SK-N-MC (cell line): ENCODE data around the gene NKAIN2.
"Not testable (repeated sequence)": the region's sequence is repeated elsewhere in the genome, so short reads cannot be mapped to it uniquely, and the experiment has no call there.

Source experiments
- DNase-seq: peaks from one replicate; pipeline ENCODE4 v3.0.0-alpha.2; 2011; ENCODE audit warnings: low read depth, low spot score
- H3K27ac ChIP-seq: fragments of 200-600 bp; sonication (generic); 2 replicates; pipeline ENCODE4 v1.5.1; 2016; ENCODE audit warnings: mixed run types
- H3K36me3 ChIP-seq: fragments of 200-600 bp; sonication (generic); 2 replicates; pipeline ENCODE4 v1.6.1; 2017; ENCODE audit warnings: antibody characterized with exemption, low read length, mixed read lengths; ENCODE audit not compliant: insufficient read depth
- H3K4me3 ChIP-seq: fragments of 200-600 bp; sonication (generic); 2 replicates; pipeline ENCODE4 v1.5.1; 2016
- H3K9ac ChIP-seq: fragments of 200-600 bp; sonication (generic); 2 replicates; pipeline ENCODE4 v1.8.0; 2017; ENCODE audit warnings: mixed run types, mixed read lengths; ENCODE audit not compliant: insufficient read length
- H3K9me3 ChIP-seq: fragments of 200-600 bp; sonication (generic); 2 replicates; pipeline ENCODE4 v1.6.1; 2017; ENCODE audit warnings: low read depth, mild to moderate bottlenecking, antibody characterized with exemption, low read length, moderate library complexity, mixed read lengths
- EZH2 ChIP-seq: fragments of 200-600 bp; sonication (generic); IDR thresholded peaks from one replicate; pipeline ENCODE4 v1.6.1; 2017; ENCODE audit warnings: antibody characterized with exemption
- FOXP2 ChIP-seq: optimal IDR thresholded peaks from 2 replicates; pipeline ENCODE3; 2011; ENCODE audit warnings: mild to moderate bottlenecking, moderate library complexity; ENCODE audit not compliant: insufficient read depth; ENCODE audit errors: extremely low read length, control extremely low read depth
- POLR2AphosphoS5 ChIP-seq: IDR thresholded peaks from 2 replicates; pipeline ENCODE4 v1.6.1; 2012; ENCODE audit warnings: mild to moderate bottlenecking, low read depth, low read length, borderline replicate concordance

The NKAIN2 gene

GRCh38 chr6:124371974-124372475, 568.4 kb downstream of the NKAIN2 start:
- no peaks in the 10 kb centered on the region for H3K9me3 ChIP-seq
- no peaks in the 10 kb centered on the region for H3K36me3 ChIP-seq
- H3K4me3 ChIP-seq = peak overlapping the region; percentile 22
- DNase-seq = no peak
- H3K27ac ChIP-seq = peak overlapping the region; percentile 11
- TF ChIP-seq FOXP2 = no peak
- TF ChIP-seq POLR2AphosphoS5 = no peak
- TF ChIP-seq EZH2 = no peak
- peak overlapping the region; percentile 16 for H3K9ac ChIP-seq

- no peak overlapping the region for H3K9ac ChIP-seq
- H3K27ac ChIP-seq = peak overlapping the region; percentile 9; the same call in 1 of the 2 replicates
- TF ChIP-seq EZH2 = no peak
- peak; percentile 42; the same call in 1 of the 2 replicates for TF ChIP-seq POLR2AphosphoS5
- TF ChIP-seq FOXP2 = no peak
- peak overlapping the region; percentile 28 for H3K4me3 ChIP-seq
- no peaks in the 10 kb centered on the region for H3K36me3 ChIP-seq
- H3K9me3 ChIP-seq = no peaks in the 10 kb centered on the region
- DNase-seq = peak; percentile 95
These were observed 569.7 kb downstream of the NKAIN2 start for GRCh38 chr6:124373386-124373785.

- H3K9ac ChIP-seq = no peak overlapping the region
- no peaks in the 10 kb centered on the region for H3K9me3 ChIP-seq
- H3K4me3 ChIP-seq = no peak overlapping the region
- no peak for DNase-seq
- no peak for TF ChIP-seq FOXP2
- TF ChIP-seq EZH2 = no peak
- no peak for TF ChIP-seq POLR2AphosphoS5
- H3K27ac ChIP-seq = no peak overlapping the region
- H3K36me3 ChIP-seq = no peaks in the 10 kb centered on the region
These were observed 585.5 kb downstream of the NKAIN2 start for GRCh38 chr6:124389127-124389526.

- no peak for TF ChIP-seq POLR2AphosphoS5
- TF ChIP-seq FOXP2 = no peak
- no peak for TF ChIP-seq EZH2
- no peaks in the 10 kb centered on the region for H3K36me3 ChIP-seq
- no peak for DNase-seq
- no peak overlapping the region for H3K9ac ChIP-seq
- H3K9me3 ChIP-seq = no peaks in the 10 kb centered on the region
- H3K27ac ChIP-seq = no peak overlapping the region
- H3K4me3 ChIP-seq = no peak overlapping the region
These were observed 589.9 kb downstream of the NKAIN2 start for GRCh38 chr6:124393536-124393935.

DNA sequence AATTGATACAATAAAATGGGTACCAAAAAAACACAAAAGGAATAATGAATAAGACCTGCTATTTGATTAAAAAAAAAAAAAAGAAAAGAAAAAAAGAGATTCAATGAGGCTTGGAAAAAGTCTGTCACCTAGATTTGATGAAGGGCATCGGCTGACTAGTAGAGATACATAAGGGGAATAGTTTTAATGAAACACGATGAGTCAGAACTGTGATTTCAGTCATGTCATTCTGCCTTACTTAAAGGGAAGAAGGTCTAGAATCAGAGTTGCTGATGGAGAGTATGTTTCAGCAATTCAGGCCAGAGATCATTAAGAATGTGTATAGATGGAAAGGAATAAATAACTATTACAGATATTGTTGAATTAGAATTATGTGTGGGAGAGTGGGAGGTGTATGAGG, 592.7 kb downstream of the NKAIN2 start:
- H3K36me3 ChIP-seq = no peaks in the 10 kb centered on the region
- no peak overlapping the region for H3K4me3 ChIP-seq
- no peak for DNase-seq
- TF ChIP-seq EZH2 (no peak), FOXP2 (no peak), POLR2AphosphoS5 (no peak)
- H3K27ac ChIP-seq = no peak overlapping the region
- no peak overlapping the region for H3K9ac ChIP-seq
- no peaks in the 10 kb centered on the region for H3K9me3 ChIP-seq

DNA sequence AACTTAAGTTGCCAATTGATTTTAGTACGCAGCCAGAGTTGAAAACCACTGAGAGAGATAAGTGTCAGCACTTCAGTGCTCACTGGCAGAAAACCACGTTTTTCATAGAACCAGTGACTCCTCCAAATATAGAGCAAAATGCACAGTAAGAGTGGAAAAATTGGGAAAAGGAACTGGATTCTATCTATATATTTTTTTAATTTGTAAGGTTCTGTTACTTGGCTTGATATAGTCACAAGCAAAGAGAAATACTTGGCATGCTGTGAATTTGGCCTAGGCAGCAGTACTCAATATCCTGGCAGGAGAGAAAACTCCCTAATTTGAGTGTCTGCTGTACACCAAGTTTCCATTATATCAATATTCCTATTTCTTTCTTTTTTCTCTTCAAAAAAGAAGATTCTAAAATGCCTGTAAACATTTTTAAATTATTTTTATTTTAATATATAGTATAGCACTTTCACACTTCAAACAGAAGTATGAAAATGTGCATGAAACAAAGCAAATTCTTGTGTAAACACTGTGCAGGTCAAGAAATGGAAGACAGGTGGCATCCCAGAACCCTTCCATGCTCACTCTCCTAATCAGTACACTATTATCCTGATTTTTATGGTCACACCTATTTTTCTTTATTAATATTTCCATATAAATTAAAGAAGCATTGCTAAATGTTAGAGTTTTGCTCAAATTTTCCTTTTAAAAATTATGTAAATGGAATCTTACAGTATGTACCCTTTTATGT, 596.8 kb downstream of the NKAIN2 start:
- DNase-seq = no peak
- Histone ChIP-seq H3K4me3 (no peak overlapping the region), H3K9me3 (no peaks in the 10 kb centered on the region), H3K9ac (no peak overlapping the region), H3K27ac (no peak overlapping the region), H3K36me3 (no peaks in the 10 kb centered on the region)
- no peak for TF ChIP-seq EZH2
- TF ChIP-seq FOXP2 = no peak
- no peak for TF ChIP-seq POLR2AphosphoS5

DNA sequence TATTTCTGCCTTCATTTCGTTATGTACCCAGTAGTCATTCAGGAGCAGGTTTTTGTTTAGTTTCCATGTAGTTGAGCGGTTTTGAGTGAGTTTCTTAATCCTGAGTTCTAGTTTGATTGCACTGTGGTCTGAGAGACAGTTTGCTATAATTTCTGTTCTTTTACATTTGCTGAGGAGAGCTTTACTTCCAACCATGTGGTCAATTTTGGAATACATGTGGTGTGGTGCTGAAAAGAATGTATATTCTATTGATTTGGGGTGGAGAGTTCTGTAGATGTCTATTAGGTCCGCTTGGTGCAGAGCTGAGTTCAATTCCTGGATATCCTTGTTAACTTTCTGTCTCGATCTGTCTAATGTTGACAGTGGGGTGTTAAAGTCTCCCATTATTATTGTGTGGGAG, 606.8 kb downstream of the NKAIN2 start:
- H3K9me3 ChIP-seq, H3K9ac ChIP-seq, H3K27ac ChIP-seq, DNase-seq, H3K4me3 ChIP-seq, H3K36me3 ChIP-seq: not testable (repeated sequence)

GRCh38 chr6:124412657-124413056, 609.0 kb downstream of the NKAIN2 start:
- H3K9me3 ChIP-seq, H3K36me3 ChIP-seq, DNase-seq, H3K27ac ChIP-seq, H3K9ac ChIP-seq, H3K4me3 ChIP-seq: not testable (repeated sequence)

DNA sequence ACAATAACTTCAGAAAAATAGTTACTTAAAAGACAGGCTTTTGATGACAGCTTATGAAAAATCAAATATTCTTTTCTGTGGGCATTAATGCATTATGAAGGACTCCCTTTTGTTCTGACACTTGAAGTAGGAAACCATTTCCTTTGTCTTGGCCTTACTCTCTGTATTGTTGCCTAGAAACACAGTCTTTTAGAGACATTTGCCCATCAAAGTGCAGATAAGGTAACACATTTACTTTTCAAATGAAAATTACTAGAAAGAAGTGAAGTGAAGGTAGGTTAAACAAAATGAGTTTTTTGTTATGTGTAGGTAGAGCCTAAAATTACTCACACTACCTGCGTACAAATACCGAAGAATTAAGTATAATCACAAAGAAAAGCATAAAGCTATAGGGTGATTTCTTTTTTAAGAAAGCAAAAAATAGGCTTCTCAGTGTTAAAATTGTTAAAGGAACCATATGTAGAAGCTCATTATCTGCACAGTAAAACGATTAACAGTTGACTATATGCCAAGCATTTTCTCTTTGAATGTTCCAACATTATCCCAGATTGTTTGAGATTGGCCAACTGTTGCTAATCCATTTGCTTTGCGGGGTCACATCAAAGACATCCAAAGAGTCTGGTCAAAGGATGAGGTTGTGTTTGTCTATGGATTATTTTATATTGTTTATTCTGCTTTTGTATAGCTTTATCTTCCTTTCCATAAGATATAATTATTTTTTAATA, 616.6 kb downstream of the NKAIN2 start:
- Histone ChIP-seq H3K4me3 (no peak overlapping the region), H3K9me3 (no peaks in the 10 kb centered on the region), H3K27ac (no peak overlapping the region), H3K9ac (no peak overlapping the region), H3K36me3 (no peaks in the 10 kb centered on the region)
- TF ChIP-seq FOXP2 (no peak), EZH2 (no peak), POLR2AphosphoS5 (no peak)
- no peak for DNase-seq

DNA sequence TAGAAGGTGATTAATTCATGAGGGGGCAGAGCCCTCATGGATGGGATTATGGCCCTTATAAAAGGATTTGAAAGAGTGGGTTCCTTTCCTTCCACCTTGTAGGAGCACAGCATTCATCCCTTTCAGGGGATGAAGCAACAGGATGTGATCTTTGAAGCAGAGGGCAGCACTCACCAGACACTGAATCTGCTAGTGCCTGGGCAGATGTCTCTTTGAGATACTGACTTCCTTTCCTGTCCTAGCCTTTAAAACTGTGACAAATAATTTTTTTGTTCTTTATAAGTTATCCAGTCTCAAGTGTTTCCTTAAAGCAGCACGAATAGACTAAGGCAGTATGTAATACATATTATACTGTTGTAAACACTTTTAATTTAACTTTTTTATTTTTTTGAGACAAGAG, 620.0 kb downstream of the NKAIN2 start:
- H3K4me3 ChIP-seq = no peak overlapping the region
- no peak for DNase-seq
- no peaks in the 10 kb centered on the region for H3K9me3 ChIP-seq
- H3K36me3 ChIP-seq = no peaks in the 10 kb centered on the region
- TF ChIP-seq POLR2AphosphoS5 (no peak), EZH2 (no peak), FOXP2 (no peak)
- H3K9ac ChIP-seq = no peak overlapping the region
- H3K27ac ChIP-seq = no peak overlapping the region
